Urinary bladder (tissue), 4 donors: ENCODE data around the gene DYNC2H1. TPM values are rescaled to one million over a fixed set of nuclear protein-coding genes. Genes with fewer than 3 reads are reported as not detected.

Source experiments
- DNase-seq: peaks from one replicate; pipeline ENCODE4 v3.0.0-alpha.2; 2015; ENCODE audit errors: extremely low spot score
- H3K27ac ChIP-seq: one replicate; pipeline ENCODE4 v1.5.1; 2013; ENCODE audit warnings: low read depth, mild to moderate bottlenecking, moderate library complexity
- H3K36me3 ChIP-seq: one replicate; pipeline ENCODE4 v1.6.1; 2013; ENCODE audit warnings: mild to moderate bottlenecking, moderate library complexity; ENCODE audit not compliant: insufficient read depth
- H3K4me1 ChIP-seq: one replicate; pipeline ENCODE4 v1.6.1; 2013; ENCODE audit warnings: mild to moderate bottlenecking, moderate library complexity; ENCODE audit not compliant: insufficient read depth
- H3K4me3 ChIP-seq: one replicate; pipeline ENCODE4 v1.5.1; 2013; ENCODE audit warnings: low read depth, low read length
- WGBS: extraction: QIAGEN DNeasy Blood & Tissue Kit; methylation state at CpG from one replicate; pipeline ENCODE4 v1.1.7; 2013; 5-methylcytosine and 5-hydroxymethylcytosine counted together
- polyA plus RNA-seq: library from polyadenylated mRNA; stranded (reverse); fragments of 200-250 nt; gene quantifications from one replicate; pipeline ENCODE4 v1.2.3, GENCODE V29; 2013
- total RNA-seq: library from RNA; depleted of rRNA; stranded (reverse); fragments of >200 nt; gene quantifications from one replicate; pipeline ENCODE4 v1.2.3, GENCODE V29; 2014
- donor health status: healthy with polysubstance abuse.
- donor health status: healthy.

The DYNC2H1 gene, protein sequence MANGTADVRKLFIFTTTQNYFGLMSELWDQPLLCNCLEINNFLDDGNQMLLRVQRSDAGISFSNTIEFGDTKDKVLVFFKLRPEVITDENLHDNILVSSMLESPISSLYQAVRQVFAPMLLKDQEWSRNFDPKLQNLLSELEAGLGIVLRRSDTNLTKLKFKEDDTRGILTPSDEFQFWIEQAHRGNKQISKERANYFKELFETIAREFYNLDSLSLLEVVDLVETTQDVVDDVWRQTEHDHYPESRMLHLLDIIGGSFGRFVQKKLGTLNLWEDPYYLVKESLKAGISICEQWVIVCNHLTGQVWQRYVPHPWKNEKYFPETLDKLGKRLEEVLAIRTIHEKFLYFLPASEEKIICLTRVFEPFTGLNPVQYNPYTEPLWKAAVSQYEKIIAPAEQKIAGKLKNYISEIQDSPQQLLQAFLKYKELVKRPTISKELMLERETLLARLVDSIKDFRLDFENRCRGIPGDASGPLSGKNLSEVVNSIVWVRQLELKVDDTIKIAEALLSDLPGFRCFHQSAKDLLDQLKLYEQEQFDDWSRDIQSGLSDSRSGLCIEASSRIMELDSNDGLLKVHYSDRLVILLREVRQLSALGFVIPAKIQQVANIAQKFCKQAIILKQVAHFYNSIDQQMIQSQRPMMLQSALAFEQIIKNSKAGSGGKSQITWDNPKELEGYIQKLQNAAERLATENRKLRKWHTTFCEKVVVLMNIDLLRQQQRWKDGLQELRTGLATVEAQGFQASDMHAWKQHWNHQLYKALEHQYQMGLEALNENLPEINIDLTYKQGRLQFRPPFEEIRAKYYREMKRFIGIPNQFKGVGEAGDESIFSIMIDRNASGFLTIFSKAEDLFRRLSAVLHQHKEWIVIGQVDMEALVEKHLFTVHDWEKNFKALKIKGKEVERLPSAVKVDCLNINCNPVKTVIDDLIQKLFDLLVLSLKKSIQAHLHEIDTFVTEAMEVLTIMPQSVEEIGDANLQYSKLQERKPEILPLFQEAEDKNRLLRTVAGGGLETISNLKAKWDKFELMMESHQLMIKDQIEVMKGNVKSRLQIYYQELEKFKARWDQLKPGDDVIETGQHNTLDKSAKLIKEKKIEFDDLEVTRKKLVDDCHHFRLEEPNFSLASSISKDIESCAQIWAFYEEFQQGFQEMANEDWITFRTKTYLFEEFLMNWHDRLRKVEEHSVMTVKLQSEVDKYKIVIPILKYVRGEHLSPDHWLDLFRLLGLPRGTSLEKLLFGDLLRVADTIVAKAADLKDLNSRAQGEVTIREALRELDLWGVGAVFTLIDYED (N-terminal part only)
- 91.8 TPM for total RNA-seq
- polyA plus RNA-seq, result 12.8 TPM

DNA sequence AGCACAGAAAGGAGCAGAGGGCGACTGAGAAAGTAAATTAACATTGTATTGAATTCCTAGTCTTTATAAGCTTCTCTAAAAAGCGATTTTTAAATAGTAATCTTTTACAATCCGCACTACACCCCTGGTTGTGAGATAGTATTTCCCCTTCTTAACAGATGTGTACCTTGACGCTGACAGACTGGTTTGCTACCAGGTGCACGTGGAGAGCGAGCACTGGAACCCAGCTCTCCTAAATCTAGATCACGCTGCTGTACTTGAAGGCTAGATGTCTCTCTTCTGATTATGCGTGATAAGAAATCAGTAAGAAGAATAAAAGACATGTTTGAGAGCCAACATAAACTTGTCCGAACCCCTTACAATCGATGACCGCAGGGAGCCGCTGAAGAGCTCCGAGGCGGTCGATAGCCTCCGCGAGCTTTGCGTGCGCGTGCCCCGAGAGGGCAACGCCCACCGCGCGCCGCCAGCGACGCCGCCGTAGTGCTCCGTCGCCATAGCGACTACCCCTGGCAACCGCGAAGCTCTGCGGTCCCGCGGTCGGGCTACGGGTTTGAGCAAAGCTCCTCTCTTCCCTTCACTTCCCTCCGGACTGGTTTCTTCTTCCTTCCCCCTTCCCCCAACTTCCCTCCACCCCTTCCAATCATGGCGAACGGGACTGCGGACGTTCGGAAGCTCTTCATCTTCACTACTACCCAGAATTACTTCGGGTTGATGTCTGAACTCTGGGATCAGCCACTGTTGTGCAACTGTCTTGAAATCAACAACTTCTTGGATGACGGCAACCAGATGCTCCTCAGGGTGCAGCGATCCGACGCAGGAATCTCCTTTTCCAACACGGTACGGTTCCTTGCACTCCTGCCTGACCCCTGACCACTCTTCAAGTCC lies at the start of gene DYNC2H1:
Gene DYNC2H1 (plus strand): TSS at position 494 of the 885 bp plus-strand sequence. CDS start 149 bp downstream, at position 643.
- Histone ChIP-seq H3K27ac (peak within 1 kb of the TSS; percentile 11), H3K36me3 (no peaks in the 10 kb centered on the region), H3K4me1 (no peaks in the 10 kb centered on the region), H3K4me3 (peak within 1 kb of the TSS; percentile 49)
- WGBS, result under 1% methylated on average over 53 of the region's 53 CpGs
- DNase-seq, result peak; percentile 62

DNA sequence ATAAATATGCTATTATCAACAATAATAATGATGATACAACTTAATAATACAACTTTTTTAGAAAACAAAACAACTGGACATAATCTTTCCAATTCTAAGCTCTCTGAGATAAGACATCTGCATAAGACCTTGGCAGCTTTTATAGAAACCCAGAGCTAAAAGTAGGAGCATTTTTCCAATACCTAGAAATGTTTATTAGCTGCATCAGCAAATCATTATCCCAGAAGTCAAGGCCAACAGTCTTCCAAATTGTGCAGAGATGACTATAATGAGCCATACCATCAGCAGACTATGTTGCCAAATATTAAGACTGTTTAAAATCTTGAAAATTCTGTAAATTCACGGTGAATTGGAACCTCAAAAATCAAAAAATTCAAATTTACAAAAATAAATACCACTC lies 47.6 kb upstream of the DYNC2H1 start:
- WGBS, result 88% methylated on average over 1 of the region's 1 CpG
- Histone ChIP-seq H3K4me3 (no peak overlapping the region), H3K27ac (no peak overlapping the region), H3K4me1 (no peaks in the 10 kb centered on the region), H3K36me3 (peaks cover 2% of the 10 kb centered on the region)
- no peak for DNase-seq

- 89% methylated on average over 1 of the region's 1 CpG for WGBS
- no peaks in the 10 kb centered on the region for H3K4me1 ChIP-seq
- H3K27ac ChIP-seq, result no peak overlapping the region
- peaks cover 2% of the 10 kb centered on the region for H3K36me3 ChIP-seq
- no peak overlapping the region for H3K4me3 ChIP-seq
- no peak for DNase-seq
Observed at GRCh38 chr11:103067118-103067517, 42.1 kb upstream of the DYNC2H1 start.

- peaks cover 2% of the 10 kb centered on the region for H3K36me3 ChIP-seq
- H3K4me1 ChIP-seq, result no peaks in the 10 kb centered on the region
- H3K4me3 ChIP-seq, result no peak overlapping the region
- 96% methylated on average over 2 of the region's 2 CpGs for WGBS
- no peak overlapping the region for H3K27ac ChIP-seq
- no peak for DNase-seq
Observed at GRCh38 chr11:103069367-103069766, 39.9 kb upstream of the DYNC2H1 start.

DNA sequence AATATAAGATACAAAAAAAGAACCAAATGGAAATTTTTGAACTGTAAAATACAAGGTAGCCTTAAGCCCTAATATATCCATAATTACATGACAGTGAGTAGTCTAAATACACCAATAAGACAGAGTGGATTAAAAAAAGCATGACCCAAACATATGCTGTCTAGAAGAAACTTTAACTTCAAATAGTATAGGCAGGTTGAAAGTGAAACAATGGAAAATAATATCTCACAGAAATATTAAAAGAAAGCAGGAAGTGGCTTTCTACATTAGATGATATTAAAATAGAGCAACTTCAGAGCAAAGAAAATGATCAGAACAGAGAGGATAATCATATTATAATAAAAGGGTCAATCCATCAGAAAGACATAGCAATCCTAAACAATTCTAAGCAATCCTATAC lies 39.1 kb upstream of the DYNC2H1 start:
- Histone ChIP-seq H3K36me3 (peaks cover 2% of the 10 kb centered on the region), H3K4me1 (no peaks in the 10 kb centered on the region), H3K27ac (no peak overlapping the region), H3K4me3 (no peak overlapping the region)
- DNase-seq, result no peak

DNA sequence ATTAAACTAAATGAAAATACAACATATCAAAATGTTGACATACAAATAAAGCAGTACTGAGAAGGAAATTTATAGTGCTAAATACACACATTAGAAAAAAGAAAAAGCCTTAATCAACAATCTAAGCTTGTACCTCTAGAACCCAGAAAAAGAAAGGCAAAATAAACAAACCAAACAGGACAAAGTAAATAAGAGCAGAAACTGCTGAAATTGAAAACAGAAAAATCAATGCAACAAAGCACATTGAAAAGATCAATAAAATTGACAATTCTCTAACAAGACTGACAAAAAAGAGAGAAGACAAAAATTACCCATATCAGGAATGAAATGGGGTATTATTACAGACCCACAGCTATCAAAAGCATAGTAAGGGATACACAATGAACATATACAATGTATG lies 38.2 kb upstream of the DYNC2H1 start:
- H3K27ac ChIP-seq, result no peak overlapping the region
- peaks cover 2% of the 10 kb centered on the region for H3K36me3 ChIP-seq
- no peak overlapping the region for H3K4me3 ChIP-seq
- DNase-seq, result no peak
- no peaks in the 10 kb centered on the region for H3K4me1 ChIP-seq

DNA sequence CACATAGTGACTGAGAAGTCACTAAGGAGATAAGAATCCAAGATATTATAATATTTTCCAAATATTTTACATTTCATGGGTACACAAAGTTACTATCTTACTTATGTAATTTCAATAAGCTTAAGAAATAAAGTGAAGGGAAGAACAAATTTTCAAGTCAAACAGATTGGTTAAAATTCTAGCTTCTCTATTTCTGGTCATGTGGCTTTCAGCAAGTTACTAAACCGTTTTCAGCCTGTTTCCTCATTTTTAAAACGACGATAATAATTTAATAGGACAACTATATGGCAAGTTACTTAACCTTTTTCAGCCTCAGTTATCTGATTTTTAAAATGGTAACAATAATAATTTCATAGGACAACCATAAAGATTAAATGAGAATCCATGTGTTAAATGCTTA lies 32.9 kb upstream of the DYNC2H1 start:
- peaks cover 8% of the 10 kb centered on the region for H3K36me3 ChIP-seq
- H3K4me1 ChIP-seq, result no peaks in the 10 kb centered on the region
- WGBS, result 90% methylated on average over 3 of the region's 3 CpGs
- H3K27ac ChIP-seq, result no peak overlapping the region
- no peak overlapping the region for H3K4me3 ChIP-seq
- no peak for DNase-seq

DNA sequence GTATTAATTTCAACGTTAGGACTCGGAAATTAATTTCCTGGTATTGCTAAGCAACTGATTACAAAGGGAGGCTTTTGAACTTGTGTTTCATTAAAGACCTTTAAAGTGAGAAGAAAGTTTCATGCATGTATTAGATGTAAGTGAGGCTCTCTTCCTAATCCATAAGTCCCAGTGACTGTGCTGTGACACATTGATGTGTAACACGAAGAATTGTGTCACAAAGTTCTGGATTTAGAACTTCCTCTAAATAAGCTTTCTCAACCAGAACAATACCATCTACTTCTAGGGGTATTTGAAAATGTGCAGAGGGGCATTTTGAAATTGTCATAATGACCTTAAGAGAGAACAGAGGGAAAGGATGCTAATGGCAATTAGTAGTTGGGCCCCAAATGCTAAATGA lies 31.7 kb upstream of the DYNC2H1 start:
- Histone ChIP-seq H3K4me3 (no peak overlapping the region), H3K36me3 (peaks cover 8% of the 10 kb centered on the region), H3K27ac (no peak overlapping the region), H3K4me1 (no peaks in the 10 kb centered on the region)
- DNase-seq, result no peak
- WGBS, result 91% methylated on average over 3 of the region's 3 CpGs

DNA sequence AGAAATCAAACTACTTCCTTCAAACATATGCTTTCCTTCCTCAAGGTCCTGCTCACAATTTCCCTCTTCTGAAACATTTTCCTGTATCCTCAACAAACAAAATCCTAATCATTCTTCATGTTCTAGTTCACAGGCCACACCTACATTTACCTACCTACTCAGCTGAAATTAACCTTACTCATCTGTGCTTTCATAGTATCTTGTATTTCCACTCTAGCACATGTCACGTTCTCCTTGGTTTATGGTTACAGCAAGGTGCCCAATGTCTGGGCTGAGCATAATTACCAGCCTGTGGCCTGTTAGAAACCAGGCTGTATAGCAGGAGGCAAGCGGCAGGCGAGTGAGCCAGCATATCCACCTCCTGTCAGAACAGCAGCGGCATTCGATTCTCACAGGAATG lies 30.5 kb upstream of the DYNC2H1 start:
- 95% methylated on average over 5 of the region's 5 CpGs for WGBS
- no peaks in the 10 kb centered on the region for H3K4me1 ChIP-seq
- DNase-seq, result no peak
- H3K36me3 ChIP-seq, result peaks cover 8% of the 10 kb centered on the region
- no peak overlapping the region for H3K27ac ChIP-seq
- H3K4me3 ChIP-seq, result no peak overlapping the region

DNA sequence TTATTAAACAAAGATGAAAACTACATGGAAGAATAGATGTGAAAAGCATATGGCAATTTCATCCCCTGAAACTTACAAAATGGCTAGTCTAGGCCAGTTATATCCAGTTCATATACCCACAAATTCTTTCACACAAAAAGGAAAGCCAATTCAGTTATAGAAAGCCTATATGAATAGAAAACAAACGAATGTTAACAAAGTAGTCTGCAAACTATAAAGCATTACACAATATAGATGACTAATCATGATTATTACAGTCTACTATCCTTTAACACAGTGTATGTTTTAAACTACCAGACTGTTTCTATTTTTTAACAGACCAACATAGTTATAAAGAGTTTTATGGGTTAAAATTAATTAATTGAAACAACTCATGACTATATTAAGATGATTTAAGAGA lies 29.4 kb upstream of the DYNC2H1 start:
- Histone ChIP-seq H3K36me3 (peaks cover 8% of the 10 kb centered on the region), H3K4me1 (no peaks in the 10 kb centered on the region), H3K4me3 (no peak overlapping the region), H3K27ac (no peak overlapping the region)
- WGBS, result 82% methylated on average over 1 of the region's 1 CpG
- no peak for DNase-seq

GRCh38 chr11:103085758-103086365 lies 23.4 kb upstream of the DYNC2H1 start:
- no peaks in the 10 kb centered on the region for H3K4me1 ChIP-seq
- H3K4me3 ChIP-seq, result no peak overlapping the region
- H3K36me3 ChIP-seq, result no peaks in the 10 kb centered on the region
- H3K27ac ChIP-seq, result no peak overlapping the region
- DNase-seq, result no peak
- 93% methylated on average over 1 of the region's 1 CpG for WGBS

GRCh38 chr11:103086461-103086860 lies 22.8 kb upstream of the DYNC2H1 start:
- Histone ChIP-seq H3K4me3 (no peak overlapping the region), H3K36me3 (no peaks in the 10 kb centered on the region), H3K4me1 (no peaks in the 10 kb centered on the region), H3K27ac (no peak overlapping the region)
- DNase-seq, result no peak
